CD4-positive, alpha-beta T cell treated with Interleukin-12 subunit alpha and Interleukin-12 subunit beta, for 1 hour (primary cell): Measurements from ENCODE around the gene NINJ1.

Experiments used
- DNase-seq: peaks from one replicate; pipeline ENCODE4 v3.0.0-alpha.2; 2020

Gene NINJ1

GRCh38 chr9:93086447-93087224 is 47.4 kb downstream of the NINJ1 start:
- no peak for DNase-seq

- DNase-seq: no peak
These were observed 48.4 kb downstream of the NINJ1 start for GRCh38 chr9:93085676-93086075.

GRCh38 chr9:93084471-93084881 is 49.6 kb downstream of the NINJ1 start:
- DNase-seq: no peak

GRCh38 chr9:93083592-93084470 is 50.2 kb downstream of the NINJ1 start:
- no peak for DNase-seq

GRCh38 chr9:93082841-93083411 is 51.1 kb downstream of the NINJ1 start:
- DNase-seq: no peak

- DNase-seq: no peak
These were observed 52.1 kb downstream of the NINJ1 start for GRCh38 chr9:93081931-93082330.

- no peak for DNase-seq
These were observed 52.9 kb downstream of the NINJ1 start for GRCh38 chr9:93081081-93081529.

GRCh38 chr9:93080406-93080805 is 53.6 kb downstream of the NINJ1 start:
- DNase-seq: no peak

GRCh38 chr9:93079371-93079770 is 54.7 kb downstream of the NINJ1 start:
- no peak for DNase-seq

- DNase-seq: no peak
These were observed 56.2 kb downstream of the NINJ1 start for GRCh38 chr9:93077811-93078210.

GRCh38 chr9:93077367-93077766 is 56.7 kb downstream of the NINJ1 start:
- no peak for DNase-seq

- no peak for DNase-seq
These were observed 57.3 kb downstream of the NINJ1 start for GRCh38 chr9:93076792-93077128.

GRCh38 chr9:93076101-93076791 is 57.8 kb downstream of the NINJ1 start:
- DNase-seq: no peak

- no peak for DNase-seq
These were observed 61.7 kb downstream of the NINJ1 start for GRCh38 chr9:93072383-93072795.
